Measurements from ENCODE around the gene SLC13A4. TPM values are rescaled to one million over a fixed set of nuclear protein-coding genes. Genes with fewer than 3 reads are reported as not detected.

The SLC13A4 gene
- total and polyA plus RNA-seq, 2 of the 13 experiments (the other 11 are each of a cell fraction or from before 2014, with no cell fraction given) = 0.04 TPM; not detected in 1

GRCh38 chr7:135662123-135662372 lies 65.9 kb downstream of the SLC13A4 start:
- Histone ChIP-seq H4K20me1 (ENCODE audit: insufficient read depth, low read length) (no peaks in the 10 kb centered on the region), H3K4me3 (replicated peaks in 1 of 3; ENCODE audit: insufficient read depth in 1 of 3, low read depth in 2 of 3, low read length in 3 of 3) (peak overlapping the region; percentile 81 to 96 (median 84); a peak in 5 of 6 replicates), H3K4me2 (ENCODE audit: low read depth, low read length) (peak overlapping the region; percentile 92), H3K79me2 (ENCODE audit: insufficient read depth, low read length) (peaks cover 32% of the 10 kb centered on the region), H3K36me3 (replicated peaks in 1 of 2; ENCODE audit: control insufficient read depth in 1 of 2, insufficient read depth in 2 of 2, low read length in 2 of 2) (no peaks in the 10 kb centered on the region), H3K9me3 (ENCODE audit: low read length) (no peaks in the 10 kb centered on the region), H3K27me3 (ENCODE audit: control insufficient read depth in 1 of 2, insufficient read depth in 2 of 2, low read length in 2 of 2) (no peaks in the 10 kb centered on the region; a peak in 1 of 5 replicates), H2AFZ (ENCODE audit: low read length) (peak overlapping the region; percentile 72), H3K27ac (ENCODE audit: extremely low read length, insufficient read depth, low read length) (peak overlapping the region; percentile 79), H3K4me1 (ENCODE audit: insufficient read depth, low read length) (peaks cover 44% of the 10 kb centered on the region), H3K9ac (ENCODE audit: insufficient read depth, low read depth, low read length) (peak overlapping the region; percentile 85)
- in situ Hi-C loops (cut with HindIII; ENCODE audit: extremely low pct_ligation_motif_present, low pct_unique_long_range_greater_than_20kb) = no loop called here
- no TSS peak for BruUV-seq (replicated peaks)
- ChIA-PET CTCF (ENCODE audit: low intra/inter-chr PET ratio, low total read pairs) (no interaction called here), POLR2A (interaction anchor here (0.7 to 1.1 kb wide), 2 partner anchors 9 to 338 kb away, joined by 3 to 5 read pairs; no protein-coding TSS in a partner anchor)
- ATAC-seq (no peak), FAIRE-seq (no peak), DNase-seq (ENCODE audit: low spot score) (no peak)
- intact Hi-C loops (cut with micrococcal nuclease; ENCODE audit: unreplicated experiment) = loop anchor here (1.0 kb wide), 1 partner anchor 45 kb away; no protein-coding TSS in a partner anchor
- 0% methylated on average over 10 of the region's 17 CpGs for WGBS (ENCODE audit: low lambda C conversion rate)
- TF ChIP-seq NCOA2 (CRISPR knock-in tag; IDR thresholded peaks at IDR 0.05) = no peak
- no peak for TF ChIP-seq DRAP1 (CRISPR knock-in tag; IDR thresholded peaks at IDR 0.05)
- 0 out of 2 replicates have a peak, but pooled peaks have one; percentile 1 for TF ChIP-seq TEF (CRISPR knock-in tag; IDR thresholded peaks at IDR 0.05)
- TF ChIP-seq DZIP1 (CRISPR knock-in tag; IDR thresholded peaks at IDR 0.05) = no peak
- no peak for TF ChIP-seq ZBTB39 (CRISPR knock-in tag; IDR thresholded peaks at IDR 0.05)
- TF ChIP-seq E2F2 (CRISPR knock-in tag; IDR thresholded peaks at IDR 0.05; ENCODE audit: borderline replicate concordance) = no peak
- TF ChIP-seq NAIF1 (CRISPR knock-in tag; IDR thresholded peaks at IDR 0.05; ENCODE audit: borderline replicate concordance) = no peak
- 0 out of 2 replicates have a peak, but pooled peaks have one; percentile 30 for TF ChIP-seq FOXC1 (CRISPR knock-in tag; IDR thresholded peaks at IDR 0.05; ENCODE audit: borderline replicate concordance)
- TF ChIP-seq ZNF503 (CRISPR knock-in tag; IDR thresholded peaks at IDR 0.05) = no peak
- TF ChIP-seq NCOA5 (CRISPR knock-in tag; IDR thresholded peaks at IDR 0.05) = no peak
- TF ChIP-seq ZNF816 (CRISPR knock-in tag; IDR thresholded peaks at IDR 0.05; ENCODE audit: borderline replicate concordance) = no peak
- TF ChIP-seq ZSCAN30 (CRISPR knock-in tag; IDR thresholded peaks at IDR 0.05) = no peak
- TF ChIP-seq HMGXB4 (CRISPR knock-in tag; IDR thresholded peaks at IDR 0.05; ENCODE audit: borderline replicate concordance in 1 of 2, low read depth in 1 of 2) = no peak

Measured in HepG2 (cell line).